Vagina (tissue), 2 donors: ENCODE results near the gene OR14J1.

Experiments used
- POLR2A ChIP-seq, 2 donors: fragments of 450-650 bp; IDR thresholded peaks; one replicate each; pipeline ENCODE4 v1.6.1; 2017; ENCODE audit warnings: antibody characterized with exemption in 2 of 2, mild to moderate bottlenecking in 2 of 2, moderate library complexity in 2 of 2
- POLR2AphosphoS5 ChIP-seq, 2 donors: sonication (generic); formaldehyde crosslinking; IDR thresholded peaks; one replicate each; pipeline ENCODE4 v1.9.0; 2017; ENCODE audit warnings: antibody characterized with exemption in 2 of 2, mild to moderate bottlenecking in 2 of 2, low read depth in 1 of 2; ENCODE audit not compliant: insufficient read depth in 1 of 2
- TF ChIP-seq, protein P1 (sequence below), 3 experiments: fragments of 450-650 bp in 2 of 3; fragments of 200-600 bp in 1 of 3; sonication (generic) in 1 of 3; IDR thresholded peaks; one replicate each; pipeline ENCODE4 v1.5.1; 2017 to 2019; ENCODE audit warnings: antibody characterized with exemption in 3 of 3, mild to moderate bottlenecking in 2 of 3, moderate library complexity in 2 of 3

DNA sequence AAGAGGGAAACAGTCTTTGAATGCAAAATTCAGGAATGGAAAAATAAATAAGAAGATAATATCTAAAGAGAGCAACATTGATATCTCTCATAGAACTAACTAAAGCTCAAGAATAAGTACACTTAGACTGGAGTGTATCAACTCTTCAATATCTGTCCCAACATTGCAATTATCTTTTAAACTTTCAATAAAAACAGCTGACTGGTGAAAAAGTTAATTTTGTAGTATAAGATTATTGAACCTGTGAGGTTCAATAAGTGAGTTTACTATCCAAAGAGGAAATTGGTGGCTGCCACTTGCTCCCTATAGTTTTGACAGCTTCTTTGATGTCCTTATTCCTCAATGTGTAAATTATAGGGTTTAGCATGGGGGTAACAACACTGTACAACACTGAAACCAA lies 53.5 kb downstream of the OR14J1 start:
- TF ChIP-seq, protein P1, sequence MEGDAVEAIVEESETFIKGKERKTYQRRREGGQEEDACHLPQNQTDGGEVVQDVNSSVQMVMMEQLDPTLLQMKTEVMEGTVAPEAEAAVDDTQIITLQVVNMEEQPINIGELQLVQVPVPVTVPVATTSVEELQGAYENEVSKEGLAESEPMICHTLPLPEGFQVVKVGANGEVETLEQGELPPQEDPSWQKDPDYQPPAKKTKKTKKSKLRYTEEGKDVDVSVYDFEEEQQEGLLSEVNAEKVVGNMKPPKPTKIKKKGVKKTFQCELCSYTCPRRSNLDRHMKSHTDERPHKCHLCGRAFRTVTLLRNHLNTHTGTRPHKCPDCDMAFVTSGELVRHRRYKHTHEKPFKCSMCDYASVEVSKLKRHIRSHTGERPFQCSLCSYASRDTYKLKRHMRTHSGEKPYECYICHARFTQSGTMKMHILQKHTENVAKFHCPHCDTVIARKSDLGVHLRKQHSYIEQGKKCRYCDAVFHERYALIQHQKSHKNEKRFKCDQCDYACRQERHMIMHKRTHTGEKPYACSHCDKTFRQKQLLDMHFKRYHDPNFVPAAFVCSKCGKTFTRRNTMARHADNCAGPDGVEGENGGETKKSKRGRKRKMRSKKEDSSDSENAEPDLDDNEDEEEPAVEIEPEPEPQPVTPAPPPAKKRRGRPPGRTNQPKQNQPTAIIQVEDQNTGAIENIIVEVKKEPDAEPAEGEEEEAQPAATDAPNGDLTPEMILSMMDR (IDR thresholded peaks at IDR 0.05), result no peak
- TF ChIP-seq POLR2A (IDR thresholded peaks at IDR 0.05), result no peak
- TF ChIP-seq POLR2AphosphoS5 (IDR thresholded peaks at IDR 0.05; ENCODE audit: insufficient read depth in 1 of 2, low read depth in 1 of 2), result no peak
